WI38 (cell line): ENCODE results near the gene NGEF.

ENCODE experiments used
- H3K4me3 ChIP-seq: 2 replicates; pipeline ENCODE4 v1.5.1; 2011; ENCODE audit warnings: low read depth, mild to moderate bottlenecking, control low read depth, low read length
- TF ChIP-seq, protein P1 (sequence below): IDR thresholded peaks from 2 replicates; pipeline ENCODE4 v1.5.1; 2012; ENCODE audit warnings: low read depth, mild to moderate bottlenecking, control low read depth, low read length

The NGEF gene

DNA sequence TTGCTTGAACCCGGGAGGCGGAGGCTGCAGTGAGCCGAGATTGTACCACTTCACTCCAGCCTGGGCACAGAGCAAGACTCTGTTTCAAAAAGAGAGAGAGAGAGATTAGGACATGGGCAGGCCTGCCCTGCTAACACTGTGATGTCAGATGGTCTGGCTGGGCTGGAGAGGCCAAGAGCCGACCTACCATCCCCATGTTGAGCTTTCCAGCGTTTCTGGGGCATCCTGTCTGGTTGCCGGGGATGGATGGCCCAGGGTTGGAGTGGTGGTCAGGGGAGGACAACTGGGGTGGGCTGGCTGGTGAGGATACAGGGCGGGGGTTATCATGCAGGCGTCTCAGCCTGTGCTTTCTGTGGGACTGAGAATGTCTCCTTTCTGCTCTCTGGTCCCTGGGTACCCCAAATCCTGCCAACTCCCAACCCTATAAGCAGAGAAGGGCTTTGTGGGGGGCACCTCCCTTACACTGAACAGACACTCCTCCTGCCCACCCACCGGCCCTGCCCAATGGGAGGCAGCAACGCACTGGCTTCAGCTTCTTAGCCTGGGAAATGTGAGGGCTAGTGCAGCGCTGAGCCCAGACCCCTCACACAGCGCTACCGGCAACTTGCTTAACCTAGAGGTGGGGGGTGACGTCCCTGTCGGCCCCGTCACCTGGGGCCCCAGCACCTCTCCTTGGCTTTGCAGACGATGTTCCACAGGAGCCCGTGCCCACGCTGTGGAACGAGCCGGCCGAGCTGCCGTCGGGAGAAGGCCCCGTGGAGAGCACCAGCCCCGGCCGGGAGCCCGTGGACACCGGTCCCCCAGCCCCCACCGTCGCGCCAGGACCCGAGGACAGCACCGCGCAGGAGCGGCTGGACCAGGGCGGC is 137.6 kb downstream of the NGEF start:
- TF ChIP-seq, protein P1, sequence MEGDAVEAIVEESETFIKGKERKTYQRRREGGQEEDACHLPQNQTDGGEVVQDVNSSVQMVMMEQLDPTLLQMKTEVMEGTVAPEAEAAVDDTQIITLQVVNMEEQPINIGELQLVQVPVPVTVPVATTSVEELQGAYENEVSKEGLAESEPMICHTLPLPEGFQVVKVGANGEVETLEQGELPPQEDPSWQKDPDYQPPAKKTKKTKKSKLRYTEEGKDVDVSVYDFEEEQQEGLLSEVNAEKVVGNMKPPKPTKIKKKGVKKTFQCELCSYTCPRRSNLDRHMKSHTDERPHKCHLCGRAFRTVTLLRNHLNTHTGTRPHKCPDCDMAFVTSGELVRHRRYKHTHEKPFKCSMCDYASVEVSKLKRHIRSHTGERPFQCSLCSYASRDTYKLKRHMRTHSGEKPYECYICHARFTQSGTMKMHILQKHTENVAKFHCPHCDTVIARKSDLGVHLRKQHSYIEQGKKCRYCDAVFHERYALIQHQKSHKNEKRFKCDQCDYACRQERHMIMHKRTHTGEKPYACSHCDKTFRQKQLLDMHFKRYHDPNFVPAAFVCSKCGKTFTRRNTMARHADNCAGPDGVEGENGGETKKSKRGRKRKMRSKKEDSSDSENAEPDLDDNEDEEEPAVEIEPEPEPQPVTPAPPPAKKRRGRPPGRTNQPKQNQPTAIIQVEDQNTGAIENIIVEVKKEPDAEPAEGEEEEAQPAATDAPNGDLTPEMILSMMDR, result no peak
- no peak overlapping the region for H3K4me3 ChIP-seq

DNA sequence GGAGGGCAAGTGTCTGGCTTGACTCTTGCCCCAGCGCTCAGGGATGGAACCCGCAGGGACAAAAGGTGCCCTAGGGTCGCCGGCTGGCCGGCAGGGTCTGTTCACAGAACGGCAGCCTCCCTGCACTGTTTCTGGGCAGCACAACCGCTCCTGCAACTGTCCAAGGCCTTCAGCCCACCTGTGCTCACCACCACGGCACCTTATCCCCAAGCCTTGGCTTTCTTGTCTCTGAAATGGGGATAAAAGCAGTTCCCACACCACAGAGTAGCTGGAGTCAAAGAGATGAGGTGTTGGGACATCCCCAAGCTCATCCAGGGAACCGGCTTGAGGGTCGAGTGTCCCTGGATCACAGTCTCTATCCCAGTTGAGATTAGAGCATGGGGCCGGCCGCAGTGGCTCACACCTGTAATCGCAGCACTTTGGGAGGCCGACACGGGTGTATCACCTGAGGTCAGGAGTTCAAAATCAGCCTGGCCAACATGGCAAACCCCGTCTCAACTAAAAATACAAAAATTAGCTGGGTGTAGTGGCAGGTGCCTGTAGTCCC is 138.3 kb downstream of the NGEF start:
- no peak overlapping the region for H3K4me3 ChIP-seq
- TF ChIP-seq, protein P1, result no peak

DNA sequence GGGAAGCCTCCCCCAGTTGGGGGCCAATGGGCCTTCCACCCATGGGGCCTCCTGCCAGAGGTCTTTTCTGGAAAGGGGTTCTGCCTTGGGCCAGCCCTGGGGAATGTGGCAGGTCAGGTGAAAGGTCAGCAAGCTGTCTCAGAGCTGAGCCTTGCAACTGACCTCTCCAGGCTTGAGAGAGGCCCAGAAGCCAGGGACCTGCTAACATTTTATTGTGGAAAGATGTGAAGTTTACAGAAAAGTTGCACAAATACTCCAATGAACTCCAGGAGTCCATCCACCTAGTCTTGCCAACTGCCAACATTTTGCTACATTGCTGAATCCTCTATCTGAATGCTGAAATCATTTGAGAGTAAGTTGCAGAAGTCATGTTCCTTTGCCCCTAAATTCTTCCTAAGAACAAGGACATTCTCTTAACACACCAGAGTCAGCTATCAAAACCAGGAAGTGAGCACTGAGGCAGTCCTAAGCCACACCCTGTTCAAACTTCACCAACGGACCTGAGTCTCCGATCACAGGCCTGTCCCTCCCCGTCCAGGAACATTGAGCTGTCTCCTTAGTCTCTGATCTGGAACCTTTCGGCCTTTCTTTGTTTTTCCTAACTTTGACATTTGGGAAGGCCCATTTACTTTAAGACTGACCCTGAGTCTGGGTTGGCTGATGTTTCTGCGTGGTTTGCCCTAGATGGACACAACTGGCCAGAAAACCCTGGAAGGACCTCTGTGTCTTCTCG is 139.0 kb downstream of the NGEF start:
- TF ChIP-seq, protein P1, result no peak
- no peak overlapping the region for H3K4me3 ChIP-seq

DNA sequence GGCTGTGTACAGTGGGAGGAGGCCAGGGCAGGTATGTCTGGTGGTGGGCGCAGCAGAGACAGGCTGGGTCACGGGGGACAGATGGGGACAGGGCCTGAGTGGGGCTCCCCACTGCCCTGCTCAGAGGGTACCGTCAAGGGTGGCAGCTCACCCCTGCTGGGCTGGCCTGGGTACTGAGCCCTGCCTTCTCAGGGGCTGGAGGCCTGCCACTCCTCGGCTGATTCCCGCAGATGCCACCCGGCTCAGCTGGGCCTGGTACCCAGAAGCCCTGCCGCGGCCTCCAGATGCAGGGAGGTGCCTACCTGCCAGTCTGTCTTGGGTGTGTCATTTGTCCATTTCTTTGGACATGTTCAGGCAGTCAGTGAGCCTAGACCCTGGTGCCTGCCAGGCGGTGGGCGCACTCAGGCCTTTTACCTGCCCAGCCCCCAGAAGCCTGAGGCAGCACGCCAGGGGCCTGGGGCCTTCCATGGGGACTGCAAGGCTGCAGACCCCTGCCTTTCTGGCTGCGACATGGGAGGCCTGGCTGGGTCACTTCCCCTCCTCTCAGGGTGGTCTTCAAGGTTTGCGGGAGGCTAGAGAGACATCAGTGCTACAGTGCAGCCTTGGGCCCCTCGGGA is 139.7 kb downstream of the NGEF start:
- TF ChIP-seq, protein P1, result no peak
- no peak overlapping the region for H3K4me3 ChIP-seq

DNA sequence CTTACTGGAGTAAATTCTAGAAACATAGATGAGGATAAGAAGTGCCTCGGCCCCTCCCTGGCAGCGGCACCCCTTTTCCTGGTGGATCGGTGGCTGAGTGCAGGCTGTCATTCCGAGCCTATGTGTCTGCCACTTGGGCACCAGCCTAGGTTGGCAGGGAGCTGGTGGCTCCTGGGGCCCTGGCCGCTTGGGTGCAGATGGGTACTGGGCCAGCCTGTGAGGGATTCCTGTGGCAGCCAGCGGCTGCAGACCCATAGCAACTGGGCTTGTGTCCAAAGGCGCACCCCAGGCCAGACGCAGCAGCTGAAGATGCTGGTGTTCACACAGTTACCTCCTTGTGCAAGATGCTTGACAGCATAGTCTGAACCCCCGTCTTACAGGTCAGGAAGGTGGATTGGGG is 140.2 kb downstream of the NGEF start:
- no peak overlapping the region for H3K4me3 ChIP-seq
- TF ChIP-seq, protein P1, result no peak

DNA sequence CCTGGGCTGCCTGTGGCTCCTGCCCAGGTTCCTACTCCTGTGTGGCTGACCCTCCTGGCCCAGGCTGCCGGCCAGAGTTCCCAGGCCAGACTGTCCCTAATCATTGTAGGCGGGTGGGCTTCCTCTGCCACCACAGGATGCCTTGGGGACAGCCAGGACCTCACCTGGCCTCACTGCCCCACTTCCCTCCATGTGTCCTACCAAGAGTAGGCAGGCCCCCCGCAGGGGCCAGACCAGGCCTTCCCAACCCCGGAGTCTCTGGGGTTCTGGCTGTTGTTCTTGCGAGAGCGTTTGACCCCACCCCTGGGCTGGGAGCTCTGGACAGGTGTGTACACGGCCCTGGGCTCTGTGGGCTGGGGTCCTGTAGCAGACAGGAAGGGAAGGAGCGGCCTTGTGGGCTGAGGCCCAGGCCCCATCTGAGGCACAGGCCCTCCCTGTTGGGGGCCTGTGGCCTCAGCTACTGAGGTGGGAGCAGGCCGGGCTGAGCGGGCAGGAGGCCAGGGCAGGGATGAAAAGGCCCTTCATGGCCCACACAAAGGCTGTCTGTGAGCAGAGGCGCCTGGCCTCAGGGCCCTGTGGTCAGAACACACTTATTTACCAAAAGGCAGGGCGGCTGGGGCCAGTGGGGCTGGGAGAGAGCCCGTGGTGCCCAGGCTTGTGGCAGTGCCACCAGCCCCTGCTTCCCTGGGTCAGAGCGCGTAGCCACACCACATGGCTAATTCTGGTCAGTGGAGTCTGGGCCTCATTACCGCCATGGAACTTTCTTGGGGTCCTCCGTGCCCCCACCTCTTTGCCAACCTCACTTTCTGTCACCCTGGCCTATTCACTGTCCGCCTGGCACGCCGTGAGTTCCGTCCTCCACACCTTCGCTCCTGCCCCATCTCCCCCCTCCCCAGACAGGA is 141.0 kb downstream of the NGEF start:
- TF ChIP-seq, protein P1, result no peak

More for the DNA sequence above, 141.0 kb downstream of the NGEF start:
- H3K4me3 ChIP-seq, result no peak overlapping the region
